VCaP (cell line): Measurements from ENCODE around the gene CLCNKB.

ENCODE experiments used
- H3K27ac ChIP-seq: fragments of 450-650 bp; 2 replicates; pipeline ENCODE4 v1.5.1; 2017
- CTCF ChIP-seq: fragments of 450-650 bp; conservative IDR thresholded peaks from 2 replicates; pipeline ENCODE4 v1.5.1; 2017; ENCODE audit warnings: mild to moderate bottlenecking, moderate library complexity

Gene CLCNKB

GRCh38 chr1:16099412-16099811 lies 55.8 kb downstream of the CLCNKB start:
- no peak overlapping the region for H3K27ac ChIP-seq
- TF ChIP-seq CTCF, result no peak

GRCh38 chr1:16101623-16102022 lies 58.0 kb downstream of the CLCNKB start:
- no peak overlapping the region for H3K27ac ChIP-seq
- no peak for TF ChIP-seq CTCF
